Measurements from ENCODE around the gene ZNF830. TPM values are rescaled to one million over a fixed set of nuclear protein-coding genes. Genes with fewer than 3 reads are reported as not detected.
"Not testable (repeated sequence)": the region's sequence is repeated elsewhere in the genome, so short reads cannot be mapped to it uniquely, and the experiment has no call there.

The ZNF830 gene
- total RNA-seq, 1 experiment from 2014 or later, result 13.6 TPM

DNA sequence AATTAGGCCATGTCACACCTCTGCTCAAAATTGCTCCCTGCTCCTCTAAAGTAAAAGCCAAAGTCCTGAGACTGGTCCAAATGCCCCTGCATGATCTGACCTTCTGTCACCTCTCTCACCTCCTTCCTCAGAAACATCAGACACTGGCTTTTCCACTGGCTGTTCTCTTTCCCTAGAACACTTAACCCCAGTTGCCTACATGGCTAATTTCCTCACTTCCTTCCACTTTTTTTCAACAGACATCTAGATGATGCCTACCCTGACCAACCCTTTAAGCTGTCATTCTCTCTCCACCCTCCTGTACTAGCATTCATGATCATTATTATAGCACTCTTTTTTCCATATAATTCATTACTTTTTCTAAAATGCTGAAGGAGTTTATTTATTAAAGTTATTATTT lies 31.1 kb upstream of the ZNF830 start:
- H3K9me3 ChIP-seq (ENCODE audit: insufficient read depth, low read depth), result no peaks in the 10 kb centered on the region
- no peaks in the 10 kb centered on the region for H3K79me2 ChIP-seq (ENCODE audit: low read depth)
- no peak for DNase-seq
- H3K4me3 ChIP-seq, result no peak overlapping the region
- no peak overlapping the region for H3K4me2 ChIP-seq
- no peaks in the 10 kb centered on the region for H3K9me2 ChIP-seq (ENCODE audit: insufficient read depth)
- BruUV-seq (replicated peaks), result no TSS peak
- intact Hi-C loops (cut with micrococcal nuclease; ENCODE audit: unreplicated experiment), result no loop called here
- H3K27me3 ChIP-seq (ENCODE audit: insufficient read depth, low read depth), result no peaks in the 10 kb centered on the region
- H3F3A ChIP-seq (ENCODE audit: insufficient read depth, low read depth), result no peaks in the 10 kb centered on the region
- no peak overlapping the region for H3K27ac ChIP-seq
- no peaks in the 10 kb centered on the region for H3K4me1 ChIP-seq (replicated peaks; ENCODE audit: insufficient read depth)
- H3K36me3 ChIP-seq (ENCODE audit: low read depth), result no peaks in the 10 kb centered on the region
- ChIA-PET CTCF (no interaction called here), POLR2A (ENCODE audit: unreplicated experiment) (no interaction called here)
- no peak for TF ChIP-seq EZH2 (IDR thresholded peaks at IDR 0.05; ENCODE audit: low read depth)
- TF ChIP-seq, protein P1, sequence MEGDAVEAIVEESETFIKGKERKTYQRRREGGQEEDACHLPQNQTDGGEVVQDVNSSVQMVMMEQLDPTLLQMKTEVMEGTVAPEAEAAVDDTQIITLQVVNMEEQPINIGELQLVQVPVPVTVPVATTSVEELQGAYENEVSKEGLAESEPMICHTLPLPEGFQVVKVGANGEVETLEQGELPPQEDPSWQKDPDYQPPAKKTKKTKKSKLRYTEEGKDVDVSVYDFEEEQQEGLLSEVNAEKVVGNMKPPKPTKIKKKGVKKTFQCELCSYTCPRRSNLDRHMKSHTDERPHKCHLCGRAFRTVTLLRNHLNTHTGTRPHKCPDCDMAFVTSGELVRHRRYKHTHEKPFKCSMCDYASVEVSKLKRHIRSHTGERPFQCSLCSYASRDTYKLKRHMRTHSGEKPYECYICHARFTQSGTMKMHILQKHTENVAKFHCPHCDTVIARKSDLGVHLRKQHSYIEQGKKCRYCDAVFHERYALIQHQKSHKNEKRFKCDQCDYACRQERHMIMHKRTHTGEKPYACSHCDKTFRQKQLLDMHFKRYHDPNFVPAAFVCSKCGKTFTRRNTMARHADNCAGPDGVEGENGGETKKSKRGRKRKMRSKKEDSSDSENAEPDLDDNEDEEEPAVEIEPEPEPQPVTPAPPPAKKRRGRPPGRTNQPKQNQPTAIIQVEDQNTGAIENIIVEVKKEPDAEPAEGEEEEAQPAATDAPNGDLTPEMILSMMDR (conservative IDR thresholded peaks at IDR 0.05), result no peak
- no peaks in the 10 kb centered on the region for H4K20me1 ChIP-seq (ENCODE audit: insufficient read depth)
- H2AFZ ChIP-seq, result no peak overlapping the region

DNA sequence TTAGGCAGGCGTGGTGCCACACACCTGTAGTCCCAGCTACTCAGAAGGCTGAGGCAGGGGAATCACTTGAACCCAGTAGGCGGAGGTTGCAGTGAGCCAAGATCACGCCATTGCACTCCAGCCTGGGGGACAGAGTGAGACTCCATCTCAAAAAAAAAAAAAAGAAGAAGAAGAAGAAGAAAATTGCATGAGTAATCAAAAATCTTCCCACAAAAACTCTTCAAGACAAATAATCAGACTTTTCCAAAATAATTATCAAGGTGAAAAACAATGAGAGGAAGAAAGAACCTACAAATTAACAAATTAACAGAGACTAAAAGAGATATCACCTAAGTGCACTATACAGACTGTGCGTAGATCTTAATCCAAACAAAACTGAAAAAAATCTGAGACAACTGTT lies 10.6 kb upstream of the ZNF830 start:
- H3K36me3 ChIP-seq (ENCODE audit: low read depth); H3K4me3 ChIP-seq; H3K9me3 ChIP-seq (ENCODE audit: insufficient read depth, low read depth); H4K20me1 ChIP-seq (ENCODE audit: insufficient read depth); intact Hi-C loops (cut with micrococcal nuclease; ENCODE audit: unreplicated experiment); H3F3A ChIP-seq (ENCODE audit: insufficient read depth, low read depth); H2AFZ ChIP-seq; POLR2A ChIA-PET (ENCODE audit: unreplicated experiment); DNase-seq; H3K4me1 ChIP-seq (replicated peaks; ENCODE audit: insufficient read depth); CTCF ChIA-PET; H3K27me3 ChIP-seq (ENCODE audit: insufficient read depth, low read depth); H3K79me2 ChIP-seq (ENCODE audit: low read depth); BruUV-seq (replicated peaks); H3K9me2 ChIP-seq (ENCODE audit: insufficient read depth); H3K4me2 ChIP-seq; H3K27ac ChIP-seq: not testable (repeated sequence)

DNA sequence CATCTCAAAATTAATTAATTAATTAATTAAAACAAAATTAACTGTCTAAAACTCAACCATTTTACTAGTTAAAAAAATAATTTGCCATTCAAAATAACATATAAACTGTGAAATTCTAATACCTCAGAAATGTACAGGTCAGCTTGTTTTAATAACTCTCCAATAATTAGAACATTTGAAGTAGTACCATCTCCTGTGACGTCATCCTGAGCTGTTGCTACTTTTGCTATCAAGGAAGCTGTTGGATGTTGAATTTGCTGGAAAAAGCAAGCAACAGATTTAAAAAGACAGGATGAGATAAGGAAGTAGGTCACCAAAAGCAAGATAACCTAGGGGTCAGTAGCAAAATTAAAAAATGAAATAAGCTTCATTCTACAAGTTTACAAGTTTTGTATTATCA lies 2.9 kb upstream of the ZNF830 start:
- H3K4me2 ChIP-seq, result no peak overlapping the region
- no peaks in the 10 kb centered on the region for H3F3A ChIP-seq (ENCODE audit: insufficient read depth, low read depth)
- H4K20me1 ChIP-seq (ENCODE audit: insufficient read depth), result no peaks in the 10 kb centered on the region
- no peaks in the 10 kb centered on the region for H3K27me3 ChIP-seq (ENCODE audit: insufficient read depth, low read depth)
- DNase-seq, result no peak
- ChIA-PET CTCF (no interaction called here), POLR2A (ENCODE audit: unreplicated experiment) (no interaction called here)
- H3K36me3 ChIP-seq (ENCODE audit: low read depth), result 0 out of 2 replicates have a peak, but pooled peaks cover 9% of the 10 kb centered on the region
- no peaks in the 10 kb centered on the region for H3K9me3 ChIP-seq (ENCODE audit: insufficient read depth, low read depth)
- no TSS peak for BruUV-seq (replicated peaks)
- no peak overlapping the region for H3K27ac ChIP-seq
- intact Hi-C loops (cut with micrococcal nuclease; ENCODE audit: unreplicated experiment), result no loop called here
- no peak overlapping the region for H3K4me3 ChIP-seq
- peaks cover 12% of the 10 kb centered on the region for H3K4me1 ChIP-seq (replicated peaks; ENCODE audit: insufficient read depth)
- H3K79me2 ChIP-seq (ENCODE audit: low read depth), result peaks cover 18% of the 10 kb centered on the region
- H2AFZ ChIP-seq, result no peak overlapping the region
- peaks cover 6% of the 10 kb centered on the region; the same call in 1 of the 2 replicates for H3K9me2 ChIP-seq (ENCODE audit: insufficient read depth)
- TF ChIP-seq, protein P1 (conservative IDR thresholded peaks at IDR 0.05), result no peak
- no peak for TF ChIP-seq EZH2 (IDR thresholded peaks at IDR 0.05; ENCODE audit: low read depth)

DNA sequence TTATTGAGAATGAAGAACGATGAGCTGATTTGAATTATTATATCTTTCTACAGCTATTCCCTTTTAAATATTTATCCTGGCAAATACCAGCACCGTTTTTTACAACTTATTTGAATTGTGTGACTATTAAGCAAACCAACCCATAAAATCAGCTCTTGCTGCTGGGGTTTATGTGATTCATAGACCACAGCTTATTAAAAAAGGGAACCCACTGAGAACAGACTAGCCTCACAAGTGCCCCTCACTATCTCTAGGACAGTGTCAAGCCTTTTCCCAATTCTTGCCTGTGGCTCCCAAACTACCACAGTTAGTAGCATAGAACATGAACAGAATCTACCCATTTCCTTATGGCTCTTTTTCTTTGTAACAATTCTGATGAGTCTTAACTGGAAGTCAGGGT lies 12.8 kb downstream of the ZNF830 start:
- no peak overlapping the region for H3K27ac ChIP-seq
- no peaks in the 10 kb centered on the region for H4K20me1 ChIP-seq (ENCODE audit: insufficient read depth)
- intact Hi-C loops (cut with micrococcal nuclease; ENCODE audit: unreplicated experiment), result no loop called here
- peaks cover 3% of the 10 kb centered on the region; the same call in 1 of the 2 replicates for H3K4me1 ChIP-seq (replicated peaks; ENCODE audit: insufficient read depth)
- no peaks in the 10 kb centered on the region for H3F3A ChIP-seq (ENCODE audit: insufficient read depth, low read depth)
- H3K4me3 ChIP-seq, result no peak overlapping the region
- H3K9me3 ChIP-seq (ENCODE audit: insufficient read depth, low read depth), result no peaks in the 10 kb centered on the region
- no peak for TF ChIP-seq EZH2 (IDR thresholded peaks at IDR 0.05; ENCODE audit: low read depth)
- TF ChIP-seq, protein P1 (conservative IDR thresholded peaks at IDR 0.05), result no peak
- no peaks in the 10 kb centered on the region for H3K79me2 ChIP-seq (ENCODE audit: low read depth)
- ChIA-PET CTCF (no interaction called here), POLR2A (ENCODE audit: unreplicated experiment) (interaction anchor here (0.7 kb wide), 1 partner anchor 11 kb away, joined by 9 read pairs; no protein-coding TSS in a partner anchor)
- no TSS peak for BruUV-seq (replicated peaks)
- no peak for DNase-seq
- H3K9me2 ChIP-seq (ENCODE audit: insufficient read depth), result no peaks in the 10 kb centered on the region
- no peaks in the 10 kb centered on the region for H3K27me3 ChIP-seq (ENCODE audit: insufficient read depth, low read depth)
- no peak overlapping the region for H2AFZ ChIP-seq
- no peak overlapping the region for H3K4me2 ChIP-seq
- no peaks in the 10 kb centered on the region for H3K36me3 ChIP-seq (ENCODE audit: low read depth)
